SK-N-SH treated with all-trans-retinoic acid at 6 μM for 48 hours (cell line): ENCODE results near the gene CCDC194.
A peak's percentile ranks its signal among the peaks of the same experiment; 100 is the strongest.

ENCODE experiments used
- ATAC-seq: fragments of 200-7000 bp; cut with Tn5 transposase; 3 replicates; pipeline ENCODE4 v1.9.1; 2020; ENCODE audit warnings: mild to moderate bottlenecking, moderate library complexity
- ARNTL ChIP-seq: fragments of 450-650 bp; formaldehyde crosslinking; IDR thresholded peaks from 2 replicates; pipeline ENCODE4 v1.5.0; 2020; ENCODE audit warnings: low read depth, mild to moderate bottlenecking, moderate library complexity, borderline replicate concordance
- BACH2 ChIP-seq: fragments of 250-450 bp; sonication (Bioruptor Pico); IDR thresholded peaks from 2 replicates; pipeline ENCODE4 v1.9.0; 2021; ENCODE audit warnings: mild to moderate bottlenecking, borderline replicate concordance
- CSDC2 ChIP-seq: fragments of 250-450 bp; sonication (Bioruptor Pico); IDR thresholded peaks from 2 replicates; pipeline ENCODE4 v1.5.0; 2020; ENCODE audit warnings: mild to moderate bottlenecking, moderate library complexity
- ESRRG ChIP-seq: fragments of 250-450 bp; sonication (Bioruptor Pico); IDR thresholded peaks from 2 replicates; pipeline ENCODE4 v1.6.1; 2021; ENCODE audit warnings: mild to moderate bottlenecking
- GLIS3 ChIP-seq: fragments of 250-450 bp; sonication (Bioruptor Pico); IDR thresholded peaks from 2 replicates; pipeline ENCODE4 v1.5.0; 2020; ENCODE audit warnings: mild to moderate bottlenecking, moderate library complexity
- ISL1 ChIP-seq: fragments of 250-450 bp; sonication (Bioruptor Pico); IDR thresholded peaks from 2 replicates; pipeline ENCODE4 v2.1.2; 2022; ENCODE audit warnings: mild to moderate bottlenecking, moderate library complexity
- OSR1 ChIP-seq: fragments of 250-450 bp; sonication (Bioruptor Pico); IDR thresholded peaks from 2 replicates; pipeline ENCODE4 v1.8.0; 2022; ENCODE audit warnings: moderate library complexity, mild to moderate bottlenecking, inconsistent platforms
- PPARA ChIP-seq: fragments of 250-450 bp; sonication (Bioruptor Pico); IDR thresholded peaks from 2 replicates; pipeline ENCODE4 v1.5.0; 2020; ENCODE audit warnings: mild to moderate bottlenecking, borderline replicate concordance
- RARB ChIP-seq: fragments of 250-450 bp; sonication (Bioruptor Pico); IDR thresholded peaks from 2 replicates; pipeline ENCODE4 v1.8.0; 2021; ENCODE audit warnings: mild to moderate bottlenecking, moderate library complexity
- SNAI2 ChIP-seq: fragments of 250-450 bp; sonication (Bioruptor Pico); IDR thresholded peaks from 2 replicates; pipeline ENCODE4 v1.5.0; 2020; ENCODE audit warnings: mild to moderate bottlenecking, moderate library complexity
- TCF4 ChIP-seq: fragments of 250-450 bp; sonication (Bioruptor Pico); IDR thresholded peaks from 2 replicates; pipeline ENCODE4 v1.8.0; 2021; ENCODE audit warnings: mild to moderate bottlenecking, moderate library complexity, borderline replicate concordance
- TOX ChIP-seq: fragments of 250-450 bp; sonication (Bioruptor Pico); IDR thresholded peaks from 2 replicates; pipeline ENCODE4 v1.8.0; 2021; ENCODE audit warnings: mild to moderate bottlenecking, moderate library complexity, borderline replicate concordance
- ZC3H10 ChIP-seq: fragments of 250-450 bp; sonication (Bioruptor Pico); IDR thresholded peaks from 2 replicates; pipeline ENCODE4 v1.5.1; 2021; ENCODE audit warnings: mild to moderate bottlenecking, moderate library complexity
- ZFP3 ChIP-seq: fragments of 250-450 bp; sonication (Bioruptor Pico); IDR thresholded peaks from 2 replicates; pipeline ENCODE4 v1.5.0; 2020; ENCODE audit warnings: mild to moderate bottlenecking, moderate library complexity
- ZFP30 ChIP-seq: fragments of 450-650 bp; formaldehyde crosslinking; IDR thresholded peaks from 2 replicates; pipeline ENCODE4 v1.5.0; 2022; ENCODE audit warnings: mild to moderate bottlenecking, moderate library complexity
- ZNF70 ChIP-seq: fragments of 450-650 bp; formaldehyde crosslinking; IDR thresholded peaks from 2 replicates; pipeline ENCODE4 v1.5.0; 2020; ENCODE audit warnings: mild to moderate bottlenecking, moderate library complexity
- ZNF8 ChIP-seq: fragments of 450-650 bp; formaldehyde crosslinking; IDR thresholded peaks from 2 replicates; pipeline ENCODE4 v1.5.0; 2020; ENCODE audit warnings: mild to moderate bottlenecking, moderate library complexity
- TF ChIP-seq, protein P1 (sequence below): fragments of 250-450 bp; sonication (Bioruptor Pico); IDR thresholded peaks from 2 replicates; pipeline ENCODE4 v1.8.0; 2020; ENCODE audit warnings: mild to moderate bottlenecking, moderate library complexity, borderline replicate concordance
- TF ChIP-seq, protein P2 (sequence below): fragments of 250-450 bp; sonication (Bioruptor Pico); IDR thresholded peaks from 2 replicates; pipeline ENCODE4 v1.8.0; 2021; ENCODE audit warnings: low read depth, mild to moderate bottlenecking, moderate library complexity, borderline replicate concordance
- TF ChIP-seq, protein P3 (sequence below): fragments of 250-450 bp; sonication (Bioruptor Pico); IDR thresholded peaks from 2 replicates; pipeline ENCODE4 v1.5.0; 2020; ENCODE audit warnings: mild to moderate bottlenecking, moderate library complexity
- TF ChIP-seq, protein P4 (sequence below): fragments of 250-450 bp; sonication (Bioruptor Pico); IDR thresholded peaks from 2 replicates; pipeline ENCODE4 v1.5.1; 2020; ENCODE audit warnings: low read depth, mild to moderate bottlenecking, moderate library complexity

CCDC194 gene

DNA sequence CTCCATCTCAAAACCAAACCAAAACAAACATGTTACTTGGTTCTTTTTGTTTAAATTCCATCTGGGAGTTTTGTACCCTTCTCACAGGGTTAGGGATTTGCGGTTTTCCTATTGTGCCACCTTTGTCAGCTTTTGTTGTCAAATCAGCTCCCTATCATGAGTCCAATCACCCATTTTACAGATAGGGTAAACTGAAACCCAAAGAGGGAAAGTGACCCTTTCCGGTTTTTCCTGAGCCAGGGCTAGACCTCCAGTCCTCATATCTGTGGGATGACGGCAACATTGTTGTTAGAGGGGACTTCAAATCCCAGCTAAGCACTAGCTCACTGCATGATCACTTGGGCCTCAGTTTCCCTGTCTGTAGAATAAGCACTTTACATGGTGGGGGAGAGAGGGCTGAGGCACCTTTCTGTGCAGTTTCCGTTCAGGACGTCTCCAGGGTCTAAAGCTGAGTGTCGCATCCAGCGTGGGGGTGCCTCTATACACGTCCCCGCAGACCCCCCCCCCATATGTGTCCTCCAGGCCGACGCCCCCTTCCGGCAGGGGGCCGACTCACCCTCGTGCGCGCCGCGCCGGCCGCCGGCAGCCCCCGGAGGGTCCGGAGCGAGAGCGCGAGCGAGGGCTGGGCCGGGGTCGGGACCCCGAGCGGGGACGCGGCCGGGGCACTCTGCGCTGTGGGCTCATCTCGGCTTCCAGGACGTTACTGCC lies 3.9 kb downstream of the CCDC194 start:
- TF ChIP-seq, protein P1, sequence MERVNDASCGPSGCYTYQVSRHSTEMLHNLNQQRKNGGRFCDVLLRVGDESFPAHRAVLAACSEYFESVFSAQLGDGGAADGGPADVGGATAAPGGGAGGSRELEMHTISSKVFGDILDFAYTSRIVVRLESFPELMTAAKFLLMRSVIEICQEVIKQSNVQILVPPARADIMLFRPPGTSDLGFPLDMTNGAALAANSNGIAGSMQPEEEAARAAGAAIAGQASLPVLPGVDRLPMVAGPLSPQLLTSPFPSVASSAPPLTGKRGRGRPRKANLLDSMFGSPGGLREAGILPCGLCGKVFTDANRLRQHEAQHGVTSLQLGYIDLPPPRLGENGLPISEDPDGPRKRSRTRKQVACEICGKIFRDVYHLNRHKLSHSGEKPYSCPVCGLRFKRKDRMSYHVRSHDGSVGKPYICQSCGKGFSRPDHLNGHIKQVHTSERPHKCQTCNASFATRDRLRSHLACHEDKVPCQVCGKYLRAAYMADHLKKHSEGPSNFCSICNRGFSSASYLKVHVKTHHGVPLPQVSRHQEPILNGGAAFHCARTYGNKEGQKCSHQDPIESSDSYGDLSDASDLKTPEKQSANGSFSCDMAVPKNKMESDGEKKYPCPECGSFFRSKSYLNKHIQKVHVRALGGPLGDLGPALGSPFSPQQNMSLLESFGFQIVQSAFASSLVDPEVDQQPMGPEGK (CRISPR knock-in tag) = no peak
- TF ChIP-seq, protein P2, sequence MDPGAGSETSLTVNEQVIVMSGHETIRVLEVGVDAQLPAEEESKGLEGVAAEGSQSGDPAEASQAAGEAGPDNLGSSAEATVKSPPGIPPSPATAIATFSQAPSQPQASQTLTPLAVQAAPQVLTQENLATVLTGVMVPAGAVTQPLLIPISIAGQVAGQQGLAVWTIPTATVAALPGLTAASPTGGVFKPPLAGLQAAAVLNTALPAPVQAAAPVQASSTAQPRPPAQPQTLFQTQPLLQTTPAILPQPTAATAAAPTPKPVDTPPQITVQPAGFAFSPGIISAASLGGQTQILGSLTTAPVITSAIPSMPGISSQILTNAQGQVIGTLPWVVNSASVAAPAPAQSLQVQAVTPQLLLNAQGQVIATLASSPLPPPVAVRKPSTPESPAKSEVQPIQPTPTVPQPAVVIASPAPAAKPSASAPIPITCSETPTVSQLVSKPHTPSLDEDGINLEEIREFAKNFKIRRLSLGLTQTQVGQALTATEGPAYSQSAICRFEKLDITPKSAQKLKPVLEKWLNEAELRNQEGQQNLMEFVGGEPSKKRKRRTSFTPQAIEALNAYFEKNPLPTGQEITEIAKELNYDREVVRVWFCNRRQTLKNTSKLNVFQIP (CRISPR knock-in tag) = no peak
- TF ChIP-seq, protein P3, sequence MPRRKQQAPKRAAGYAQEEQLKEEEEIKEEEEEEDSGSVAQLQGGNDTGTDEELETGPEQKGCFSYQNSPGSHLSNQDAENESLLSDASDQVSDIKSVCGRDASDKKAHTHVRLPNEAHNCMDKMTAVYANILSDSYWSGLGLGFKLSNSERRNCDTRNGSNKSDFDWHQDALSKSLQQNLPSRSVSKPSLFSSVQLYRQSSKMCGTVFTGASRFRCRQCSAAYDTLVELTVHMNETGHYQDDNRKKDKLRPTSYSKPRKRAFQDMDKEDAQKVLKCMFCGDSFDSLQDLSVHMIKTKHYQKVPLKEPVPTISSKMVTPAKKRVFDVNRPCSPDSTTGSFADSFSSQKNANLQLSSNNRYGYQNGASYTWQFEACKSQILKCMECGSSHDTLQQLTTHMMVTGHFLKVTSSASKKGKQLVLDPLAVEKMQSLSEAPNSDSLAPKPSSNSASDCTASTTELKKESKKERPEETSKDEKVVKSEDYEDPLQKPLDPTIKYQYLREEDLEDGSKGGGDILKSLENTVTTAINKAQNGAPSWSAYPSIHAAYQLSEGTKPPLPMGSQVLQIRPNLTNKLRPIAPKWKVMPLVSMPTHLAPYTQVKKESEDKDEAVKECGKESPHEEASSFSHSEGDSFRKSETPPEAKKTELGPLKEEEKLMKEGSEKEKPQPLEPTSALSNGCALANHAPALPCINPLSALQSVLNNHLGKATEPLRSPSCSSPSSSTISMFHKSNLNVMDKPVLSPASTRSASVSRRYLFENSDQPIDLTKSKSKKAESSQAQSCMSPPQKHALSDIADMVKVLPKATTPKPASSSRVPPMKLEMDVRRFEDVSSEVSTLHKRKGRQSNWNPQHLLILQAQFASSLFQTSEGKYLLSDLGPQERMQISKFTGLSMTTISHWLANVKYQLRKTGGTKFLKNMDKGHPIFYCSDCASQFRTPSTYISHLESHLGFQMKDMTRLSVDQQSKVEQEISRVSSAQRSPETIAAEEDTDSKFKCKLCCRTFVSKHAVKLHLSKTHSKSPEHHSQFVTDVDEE = no peak
- no peak for TF ChIP-seq CSDC2 (CRISPR knock-in tag)
- TF ChIP-seq SNAI2 (CRISPR knock-in tag) = no peak
- TF ChIP-seq PPARA (CRISPR knock-in tag) = no peak
- TF ChIP-seq ZFP3 (CRISPR knock-in tag) = no peak
- TF ChIP-seq ZFP30 (CRISPR knock-in tag) = no peak
- TF ChIP-seq TCF4 (CRISPR knock-in tag) = no peak
- no peak for TF ChIP-seq ESRRG (CRISPR knock-in tag)
- no peak for TF ChIP-seq ZC3H10 (CRISPR knock-in tag)
- TF ChIP-seq, protein P4, sequence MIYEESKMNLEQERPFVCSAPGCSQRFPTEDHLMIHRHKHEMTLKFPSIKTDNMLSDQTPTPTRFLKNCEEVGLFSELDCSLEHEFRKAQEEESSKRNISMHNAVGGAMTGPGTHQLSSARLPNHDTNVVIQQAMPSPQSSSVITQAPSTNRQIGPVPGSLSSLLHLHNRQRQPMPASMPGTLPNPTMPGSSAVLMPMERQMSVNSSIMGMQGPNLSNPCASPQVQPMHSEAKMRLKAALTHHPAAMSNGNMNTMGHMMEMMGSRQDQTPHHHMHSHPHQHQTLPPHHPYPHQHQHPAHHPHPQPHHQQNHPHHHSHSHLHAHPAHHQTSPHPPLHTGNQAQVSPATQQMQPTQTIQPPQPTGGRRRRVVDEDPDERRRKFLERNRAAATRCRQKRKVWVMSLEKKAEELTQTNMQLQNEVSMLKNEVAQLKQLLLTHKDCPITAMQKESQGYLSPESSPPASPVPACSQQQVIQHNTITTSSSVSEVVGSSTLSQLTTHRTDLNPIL (CRISPR knock-in tag) = no peak
- TF ChIP-seq ZNF70 = no peak
- no peak for TF ChIP-seq RARB (CRISPR knock-in tag)
- TF ChIP-seq ARNTL (CRISPR knock-in tag) = no peak
- peak; percentile 3; the same call in 1 of the 3 replicates for ATAC-seq

DNA sequence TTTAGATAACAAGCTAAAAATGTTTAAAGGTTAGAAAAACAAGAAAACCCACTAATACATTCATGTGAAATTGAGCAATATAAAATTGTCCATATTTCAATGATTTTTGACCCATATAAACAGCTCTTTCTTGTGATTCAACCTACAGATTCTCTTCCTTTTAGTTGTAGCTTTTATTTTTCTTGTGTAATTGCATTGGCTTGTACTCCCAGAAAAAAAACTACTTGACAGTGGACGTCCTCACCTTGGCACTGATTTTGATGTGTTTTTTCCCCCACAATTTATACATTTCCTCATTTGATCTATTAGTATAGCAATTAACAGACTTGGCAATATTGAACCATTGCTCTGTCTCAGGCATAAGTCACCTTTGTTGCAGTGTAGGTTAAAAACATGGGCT lies 4.7 kb downstream of the CCDC194 start:
- no peak for ATAC-seq
- TF ChIP-seq, protein P3 = no peak
- TF ChIP-seq ZFP3 (CRISPR knock-in tag) (no peak), BACH2 (no peak), ISL1 (CRISPR knock-in tag) (no peak), PPARA (CRISPR knock-in tag) (no peak), ZC3H10 (CRISPR knock-in tag) (no peak), ZNF8 (no peak), ZNF70 (no peak), CSDC2 (CRISPR knock-in tag) (no peak), GLIS3 (CRISPR knock-in tag) (no peak), ESRRG (CRISPR knock-in tag) (no peak), TOX (CRISPR knock-in tag) (no peak), SNAI2 (CRISPR knock-in tag) (no peak), ZFP30 (CRISPR knock-in tag) (no peak), ARNTL (CRISPR knock-in tag) (no peak), TCF4 (CRISPR knock-in tag) (no peak), OSR1 (CRISPR knock-in tag) (no peak)
- TF ChIP-seq, protein P2 (CRISPR knock-in tag) = no peak
